UCSD-AML1 (cell line): ENCODE data around the gene ZBTB24.
"Not testable (repeated sequence)": the region's sequence is repeated elsewhere in the genome, so short reads cannot be mapped to it uniquely, and the experiment has no call there.

Experiments used
- DNase-seq: peaks from one replicate; lab custom pipeline; 2025; ENCODE audit not compliant: unreplicated experiment; lab: John Stamatoyannopoulos, UW

The ZBTB24 gene

GRCh38 chr6:109472132-109472995, 10.7 kb downstream of the ZBTB24 start:
- no peak for DNase-seq

DNA sequence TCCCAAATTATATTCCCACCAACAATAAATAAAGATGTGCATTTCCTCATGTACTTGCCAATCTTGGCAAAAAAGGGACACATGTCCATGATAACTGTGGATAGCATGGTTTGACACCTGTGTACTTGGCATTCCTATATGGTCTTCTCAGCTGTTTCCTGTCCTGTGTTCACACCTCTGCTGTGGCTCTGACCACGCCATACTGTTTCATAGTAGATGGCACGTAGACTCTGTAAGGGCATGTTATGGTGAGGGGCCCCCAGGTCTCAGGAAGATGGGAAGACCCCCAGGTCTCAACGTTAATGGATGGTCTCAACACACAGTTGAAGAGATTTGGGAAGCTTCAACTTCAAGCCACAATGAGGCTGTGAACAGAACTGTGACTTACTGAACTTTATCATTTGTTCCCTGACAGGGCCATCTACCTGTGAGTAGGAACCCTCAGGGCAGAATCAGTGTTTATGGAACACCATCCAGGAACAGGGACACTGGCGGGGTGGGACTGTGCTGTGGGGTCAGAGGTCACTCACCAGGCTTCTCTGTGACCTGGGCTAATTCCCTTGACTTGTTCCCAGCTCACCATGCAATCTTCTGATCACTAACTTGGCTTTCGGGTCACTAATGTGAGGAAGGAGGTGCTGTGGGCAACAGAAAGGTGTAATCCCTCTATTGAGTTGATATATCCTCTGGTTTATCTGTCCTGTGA, 11.8 kb downstream of the ZBTB24 start:
- no peak for DNase-seq

GRCh38 chr6:109469591-109470189, 13.3 kb downstream of the ZBTB24 start:
- no peak for DNase-seq

- no peak for DNase-seq
Observed at GRCh38 chr6:109467696-109468095, 15.3 kb downstream of the ZBTB24 start.

- DNase-seq, result no peak
Observed at GRCh38 chr6:109466212-109466923, 16.7 kb downstream of the ZBTB24 start.

DNA sequence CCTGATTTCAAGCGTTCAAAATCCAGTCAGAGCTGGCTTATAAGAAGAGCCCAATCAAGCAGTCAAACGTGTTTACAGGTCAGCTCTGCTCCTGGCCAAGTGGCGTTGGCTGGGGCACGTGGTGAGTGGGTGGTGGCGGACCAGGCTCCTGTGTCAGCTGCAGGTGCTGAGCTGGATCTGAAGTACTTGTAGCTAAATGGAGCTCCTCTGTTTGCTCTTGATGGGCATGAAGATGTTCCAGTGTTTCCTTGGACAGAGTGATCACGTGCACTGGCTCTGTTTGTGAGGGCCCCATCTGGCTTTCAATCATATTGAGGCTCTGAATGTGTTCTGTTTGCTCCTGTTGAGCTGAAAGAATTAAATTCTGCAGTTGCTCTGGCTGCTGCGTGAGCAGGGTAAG, 17.2 kb downstream of the ZBTB24 start:
- DNase-seq, result no peak

- DNase-seq, result no peak
Observed at GRCh38 chr6:109461733-109462526, 21.1 kb downstream of the ZBTB24 start.

DNA sequence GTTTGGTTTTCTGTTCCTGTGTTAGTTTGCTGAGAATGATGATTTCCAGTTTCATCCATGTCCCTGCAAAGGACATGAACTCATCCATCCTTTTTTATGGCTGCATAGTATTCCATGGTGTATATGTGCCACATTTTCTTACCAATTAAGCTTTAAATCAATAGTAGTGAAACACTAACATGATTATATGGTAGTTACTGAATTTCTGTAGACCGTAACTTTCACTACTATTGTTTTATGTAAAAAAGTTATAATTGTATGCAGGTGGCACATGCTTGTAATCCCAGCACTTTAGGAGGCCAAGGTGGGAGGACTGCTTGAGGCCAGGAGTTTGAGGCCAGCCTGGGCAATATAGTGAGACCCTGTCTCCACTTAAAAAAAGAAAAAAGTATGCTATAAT, 21.8 kb downstream of the ZBTB24 start:
- DNase-seq, result not testable (repeated sequence)

- DNase-seq, result no peak
Observed at GRCh38 chr6:109460161-109460829, 22.7 kb downstream of the ZBTB24 start.

DNA sequence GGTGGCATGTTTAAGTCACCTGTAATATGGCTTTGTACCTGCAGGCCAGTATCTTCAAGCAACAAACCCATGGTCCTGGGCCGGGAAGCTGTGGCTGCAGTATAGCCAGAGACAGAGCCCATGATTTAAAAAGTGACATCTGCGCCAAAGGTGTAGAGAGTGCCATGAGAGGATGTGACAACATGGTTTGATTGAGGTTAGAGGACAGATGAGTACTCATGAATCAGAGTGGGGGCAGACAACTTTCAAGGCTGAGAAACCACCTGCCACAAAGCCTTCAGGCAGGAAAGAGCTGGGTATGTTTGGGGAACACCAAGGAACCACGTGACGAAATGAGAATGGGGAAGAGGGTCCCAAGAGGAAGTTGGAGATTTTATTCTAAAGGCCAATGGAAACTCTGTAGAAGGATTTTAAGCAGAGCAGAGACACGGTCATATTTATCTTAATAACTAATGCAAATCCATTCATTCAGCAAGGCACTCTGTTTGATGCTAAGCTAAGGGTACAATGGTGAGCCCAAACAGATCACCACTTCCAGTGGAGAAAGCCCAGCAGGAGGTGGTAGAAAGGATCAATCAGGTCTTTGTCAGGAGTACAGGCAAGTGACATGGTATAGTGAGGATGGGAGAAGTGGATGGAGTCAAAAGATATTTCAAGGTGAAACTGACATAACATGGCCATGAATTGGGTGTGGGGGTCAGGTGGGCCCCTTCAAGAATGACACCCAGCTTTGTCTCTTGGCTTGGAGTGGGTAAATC, 24.1 kb downstream of the ZBTB24 start:
- no peak for DNase-seq

DNA sequence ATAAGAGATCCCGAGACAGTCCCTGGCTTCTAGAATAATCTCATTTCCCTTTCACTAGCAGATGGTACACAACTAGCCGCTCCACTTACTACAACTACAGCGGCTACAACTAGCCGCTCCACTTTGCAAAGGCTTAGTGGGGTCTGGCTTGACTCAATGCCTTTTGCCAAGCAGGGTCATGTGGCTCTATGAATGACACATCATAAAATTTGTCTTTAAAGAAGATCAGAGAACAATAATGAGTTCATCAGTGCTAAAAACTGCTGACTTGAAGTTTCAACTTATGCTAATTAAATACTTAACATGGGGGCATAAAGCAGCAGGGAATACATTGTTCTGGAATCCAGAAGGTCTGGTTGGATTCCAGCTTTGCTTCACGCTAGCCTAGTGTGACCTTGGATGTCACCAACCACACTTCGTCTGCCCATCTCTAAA, 25.4 kb downstream of the ZBTB24 start:
- DNase-seq, result no peak

DNA sequence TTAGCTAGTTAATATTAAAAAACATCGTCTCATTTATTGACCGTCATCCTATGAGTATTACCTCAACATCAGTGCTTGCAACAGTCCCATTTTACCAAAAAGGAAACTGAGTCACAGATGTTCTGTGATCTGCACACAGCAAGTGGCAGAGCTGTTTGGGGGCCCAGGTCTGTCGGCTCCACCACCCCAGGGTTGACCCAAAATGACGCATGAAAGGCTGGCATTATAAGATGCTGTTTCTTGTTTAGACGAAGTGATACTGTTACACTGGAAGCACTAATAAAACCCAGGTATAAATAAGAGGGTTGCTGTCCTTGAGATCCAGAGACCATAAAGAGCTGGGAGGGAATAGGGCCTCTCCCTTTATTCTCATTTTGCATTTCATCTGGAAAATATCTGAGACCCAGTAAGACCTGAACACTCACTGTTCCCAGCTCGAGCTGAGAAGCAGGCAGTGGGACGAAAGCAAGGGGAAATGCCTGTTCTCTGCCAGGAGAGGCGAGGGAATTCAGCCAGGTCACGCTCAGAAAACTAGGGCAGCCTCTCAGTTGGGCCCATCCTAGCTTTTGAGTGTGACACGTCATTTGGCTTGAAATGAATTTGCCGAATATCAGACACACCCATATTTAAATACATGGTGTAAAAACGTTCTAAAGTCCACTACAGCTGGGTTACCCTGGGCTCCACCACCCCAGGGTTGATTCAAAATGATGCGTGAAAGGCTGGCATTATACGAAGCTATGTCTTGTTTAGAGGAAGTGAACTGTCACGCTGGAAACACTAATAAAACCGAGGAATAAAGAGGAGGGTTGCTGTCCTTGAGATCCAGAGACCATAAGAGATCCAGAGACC, 26.1 kb downstream of the ZBTB24 start:
- DNase-seq, result no peak

GRCh38 chr6:109456111-109456583, 26.9 kb downstream of the ZBTB24 start:
- no peak for DNase-seq

DNA sequence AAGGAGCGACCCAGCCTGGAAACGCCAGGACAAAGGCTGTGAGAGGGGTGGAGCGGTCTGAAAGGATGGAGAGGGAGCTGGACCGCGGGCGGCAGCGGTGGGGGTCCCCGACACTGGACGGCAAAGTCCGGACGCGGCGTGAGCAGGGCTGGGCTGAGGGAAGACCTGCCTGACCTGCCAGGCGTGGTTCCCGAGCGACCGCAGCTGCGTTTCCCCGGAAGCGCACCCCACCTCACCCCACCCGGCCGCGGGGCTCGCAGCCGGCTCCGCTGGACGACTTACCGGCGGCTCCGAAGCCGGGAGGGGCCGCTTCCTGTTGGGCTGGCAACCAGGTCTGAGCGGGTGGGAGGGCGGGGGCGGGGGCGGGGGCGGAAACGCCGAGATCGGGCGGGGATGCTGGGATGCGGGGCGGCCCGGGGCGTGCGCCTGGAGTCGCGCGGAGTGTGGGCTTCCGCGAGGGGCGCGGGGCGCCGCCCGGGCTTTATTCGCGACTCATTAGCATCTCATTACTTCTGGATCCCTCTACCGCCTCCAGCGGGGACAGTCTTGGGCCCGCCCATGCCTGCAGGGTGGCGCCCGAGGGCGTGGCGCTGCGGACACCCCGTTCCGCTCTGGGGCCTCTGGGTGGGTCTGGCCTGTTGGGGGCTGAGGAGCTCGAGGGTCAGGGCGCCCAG, 27.4 kb downstream of the ZBTB24 start, which contains the start of gene MICAL1:
TSS of gene MICAL1 (minus strand) at position 336 of the 674 bp plus-strand sequence. CDS start 1,576 bp downstream, outside the sequence.
- peak; percentile 71 for DNase-seq

DNA sequence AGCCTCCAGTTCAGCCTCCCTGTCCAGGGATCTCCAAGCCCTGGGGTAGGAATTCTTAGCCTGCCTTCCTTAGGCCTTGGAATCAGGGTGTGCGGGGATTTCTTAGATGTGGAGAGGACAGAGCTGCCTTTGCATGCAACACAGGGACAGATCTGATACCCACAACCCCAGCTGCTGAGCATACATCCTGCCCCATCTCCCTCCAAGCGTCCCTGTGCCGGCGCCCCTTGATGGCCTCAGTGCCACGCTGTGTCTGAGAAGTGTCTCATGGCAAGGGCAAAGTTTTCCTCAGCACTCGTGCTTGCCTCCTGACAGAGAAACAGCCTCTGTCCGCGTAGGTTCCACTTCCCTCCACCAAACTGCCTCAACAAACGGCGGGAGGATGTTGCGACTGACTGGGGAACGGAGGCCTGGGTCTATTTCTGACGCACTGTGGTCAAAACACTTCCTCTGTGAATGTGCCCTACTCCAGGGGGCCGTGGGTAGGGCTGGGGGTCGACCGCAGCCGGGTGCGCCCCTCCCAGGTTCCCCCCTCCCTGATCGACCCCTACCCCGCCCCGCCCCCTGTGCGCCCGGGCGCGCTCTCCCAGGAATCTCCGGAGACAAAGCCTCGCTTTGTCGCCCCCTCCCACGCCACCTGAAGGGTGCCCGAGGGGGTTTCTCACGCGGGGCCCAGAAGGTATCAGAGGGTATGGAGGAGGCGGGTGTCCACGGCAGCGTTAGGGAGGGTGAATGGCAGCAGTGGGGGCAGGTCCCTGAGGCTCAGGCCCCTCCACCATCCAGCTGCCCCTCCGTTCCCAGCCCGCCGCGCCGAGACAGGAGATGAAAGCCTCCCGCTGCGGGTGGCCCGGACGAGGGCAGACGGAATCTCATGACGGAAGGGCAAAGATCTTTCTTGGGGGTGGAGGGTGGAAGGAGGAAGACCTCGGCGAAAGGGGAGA, 28.3 kb downstream of the ZBTB24 start:
- DNase-seq, result peak; percentile 74
